Measurements from ENCODE around the gene POU2F1. TPM values are rescaled to one million over a fixed set of nuclear protein-coding genes. Genes with fewer than 3 reads are reported as not detected.
"Not testable (repeated sequence)": the region's sequence is repeated elsewhere in the genome, so short reads cannot be mapped to it uniquely, and the experiment has no call there.

The POU2F1 gene
- total and polyA plus RNA-seq, 8 donors = 1.2 to 36.2 (median 7.7) TPM

- intact Hi-C loops (cut with DNase I; ENCODE audit: low total_unique reads) = no loop called here
- Histone ChIP-seq H3K27ac (no peak overlapping the region), H3K4me3 (no peak overlapping the region), H3K27me3 (no peaks in the 10 kb centered on the region), H3K9me3 (no peaks in the 10 kb centered on the region), H3K4me1 (peaks cover 0 to 4% (median under 1%) of the 10 kb centered on the region in 4 donors), H3K36me3 (no peaks in the 10 kb centered on the region)
- DNase-seq = no peak
- TF ChIP-seq POLR2AphosphoS5 (IDR thresholded peaks at IDR 0.05) = no peak
- no peak for TF ChIP-seq POLR2A (IDR thresholded peaks at IDR 0.05)
- TF ChIP-seq, protein P1, sequence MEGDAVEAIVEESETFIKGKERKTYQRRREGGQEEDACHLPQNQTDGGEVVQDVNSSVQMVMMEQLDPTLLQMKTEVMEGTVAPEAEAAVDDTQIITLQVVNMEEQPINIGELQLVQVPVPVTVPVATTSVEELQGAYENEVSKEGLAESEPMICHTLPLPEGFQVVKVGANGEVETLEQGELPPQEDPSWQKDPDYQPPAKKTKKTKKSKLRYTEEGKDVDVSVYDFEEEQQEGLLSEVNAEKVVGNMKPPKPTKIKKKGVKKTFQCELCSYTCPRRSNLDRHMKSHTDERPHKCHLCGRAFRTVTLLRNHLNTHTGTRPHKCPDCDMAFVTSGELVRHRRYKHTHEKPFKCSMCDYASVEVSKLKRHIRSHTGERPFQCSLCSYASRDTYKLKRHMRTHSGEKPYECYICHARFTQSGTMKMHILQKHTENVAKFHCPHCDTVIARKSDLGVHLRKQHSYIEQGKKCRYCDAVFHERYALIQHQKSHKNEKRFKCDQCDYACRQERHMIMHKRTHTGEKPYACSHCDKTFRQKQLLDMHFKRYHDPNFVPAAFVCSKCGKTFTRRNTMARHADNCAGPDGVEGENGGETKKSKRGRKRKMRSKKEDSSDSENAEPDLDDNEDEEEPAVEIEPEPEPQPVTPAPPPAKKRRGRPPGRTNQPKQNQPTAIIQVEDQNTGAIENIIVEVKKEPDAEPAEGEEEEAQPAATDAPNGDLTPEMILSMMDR (IDR thresholded peaks at IDR 0.05) = no peak
- no peak for TF ChIP-seq EP300 (IDR thresholded peaks at IDR 0.05)
Observed at GRCh38 chr1:167310732-167311131, 90.0 kb downstream of the POU2F1 start.

GRCh38 chr1:167312871-167313270 is 92.2 kb downstream of the POU2F1 start:
- no peak overlapping the region for H3K27ac ChIP-seq
- H3K4me1 ChIP-seq = no peaks in the 10 kb centered on the region
- peaks cover 0 to 12% (median 4%) of the 10 kb centered on the region in 4 donors for H3K36me3 ChIP-seq
- H3K4me3 ChIP-seq = no peak overlapping the region
- no peaks in the 10 kb centered on the region for H3K27me3 ChIP-seq
- 88 to 98% (median 96%) methylated on average over 1 of the region's 1 CpG for WGBS, 5 donors
- TF ChIP-seq POLR2A (IDR thresholded peaks at IDR 0.05) (no peak), POLR2AphosphoS5 (IDR thresholded peaks at IDR 0.05) (no peak), EP300 (IDR thresholded peaks at IDR 0.05) (no peak)
- TF ChIP-seq, protein P1 (IDR thresholded peaks at IDR 0.05) = no peak
- no peak for DNase-seq
- intact Hi-C loops (cut with DNase I; ENCODE audit: low total_unique reads) = no loop called here
- H3K9me3 ChIP-seq = peaks cover 0 to 13% (median 10%) of the 10 kb centered on the region in 4 donors

DNA sequence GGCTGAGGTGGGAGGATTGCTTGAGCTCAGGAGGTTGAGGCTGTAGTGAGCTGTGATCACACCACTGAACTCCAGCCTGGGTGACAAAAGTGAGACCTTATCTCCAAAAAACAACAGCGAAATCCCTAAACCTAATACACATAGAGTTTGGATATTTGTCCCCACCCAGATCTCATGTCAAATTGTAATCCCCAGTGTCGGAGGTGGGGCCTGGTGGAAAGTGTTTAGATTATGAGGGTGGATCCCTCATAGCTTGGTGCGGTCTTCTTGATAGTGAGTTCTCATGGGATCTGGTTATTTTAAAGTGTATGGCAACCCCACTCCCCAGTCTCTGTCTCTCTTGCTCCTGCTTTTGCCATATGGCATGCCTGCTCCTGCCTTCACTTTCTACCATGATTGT is 94.0 kb downstream of the POU2F1 start:
- TF ChIP-seq, protein P1 (IDR thresholded peaks at IDR 0.05) = no peak
- TF ChIP-seq EP300 (IDR thresholded peaks at IDR 0.05) = no peak
- no peak for TF ChIP-seq POLR2A (IDR thresholded peaks at IDR 0.05)
- no peak for TF ChIP-seq POLR2AphosphoS5 (IDR thresholded peaks at IDR 0.05)
- Histone ChIP-seq H3K9me3 (peaks cover 0 to 30% (median 19%) of the 10 kb centered on the region in 4 donors), H3K4me1 (no peaks in the 10 kb centered on the region), H3K27me3 (no peaks in the 10 kb centered on the region), H3K27ac (no peak overlapping the region), H3K4me3 (no peak overlapping the region), H3K36me3 (peaks cover 0 to 24% (median 4%) of the 10 kb centered on the region in 4 donors)
- 83 to 100% (median 96%) methylated on average over 3 of the region's 3 CpGs for WGBS, 5 donors
- intact Hi-C loops (cut with DNase I; ENCODE audit: low total_unique reads) = no loop called here
- no peak for DNase-seq

DNA sequence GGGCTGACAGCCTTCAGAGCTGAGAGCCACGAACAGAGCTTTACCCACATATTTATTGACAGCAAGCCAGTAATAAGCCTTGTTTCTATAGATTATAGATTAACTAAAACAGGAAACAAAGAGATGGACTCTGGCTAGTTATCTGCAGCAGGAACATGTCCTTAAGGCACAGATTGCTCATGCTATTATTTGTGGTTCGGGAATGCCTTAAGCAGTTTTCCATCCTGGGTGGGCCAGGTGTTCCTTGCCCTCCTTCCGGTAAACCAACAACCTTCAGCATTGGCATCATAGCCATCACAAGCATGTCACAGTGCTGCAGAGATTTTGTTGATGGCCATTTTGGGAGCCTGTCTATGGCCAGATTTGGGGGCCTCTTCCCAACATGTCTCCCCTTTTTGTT is 96.8 kb downstream of the POU2F1 start:
- 75 to 97% (median 94%) methylated on average over 3 of the region's 3 CpGs for WGBS, 5 donors
- H3K27me3 ChIP-seq = no peaks in the 10 kb centered on the region
- H3K9me3 ChIP-seq = peaks cover 8 to 58% (median 43%) of the 10 kb centered on the region in 4 donors
- no peak for DNase-seq
- TF ChIP-seq EP300 (IDR thresholded peaks at IDR 0.05) = no peak
- TF ChIP-seq POLR2A (IDR thresholded peaks at IDR 0.05) = no peak
- TF ChIP-seq, protein P1 (IDR thresholded peaks at IDR 0.05) = no peak
- TF ChIP-seq POLR2AphosphoS5 (IDR thresholded peaks at IDR 0.05) = no peak
- intact Hi-C loops (cut with DNase I; ENCODE audit: low total_unique reads) = no loop called here
- peaks cover 0 to 41% (median 4%) of the 10 kb centered on the region in 4 donors for H3K36me3 ChIP-seq
- H3K4me3 ChIP-seq = no peak overlapping the region
- no peaks in the 10 kb centered on the region for H3K4me1 ChIP-seq
- no peak overlapping the region for H3K27ac ChIP-seq

GRCh38 chr1:167319206-167319605 is 98.5 kb downstream of the POU2F1 start:
- H3K4me3 ChIP-seq; intact Hi-C loops (cut with DNase I; ENCODE audit: low total_unique reads); H3K27me3 ChIP-seq; H3K27ac ChIP-seq; H3K4me1 ChIP-seq; DNase-seq: not testable (repeated sequence)
- Histone ChIP-seq H3K36me3 (peaks cover 4 to 58% (median 11%) of the 10 kb centered on the region in 4 donors), H3K9me3 (peaks cover 21 to 74% (median 58%) of the 10 kb centered on the region in 4 donors)
- WGBS, 5 donors = 96 to 100% (median 99%) methylated on average over 2 of the region's 2 CpGs

Data from stomach (tissue), 9 donors.